ENCODE data around the gene ADAMTSL3. TPM values are rescaled to one million over a fixed set of nuclear protein-coding genes. Genes with fewer than 3 reads are reported as not detected.

The ADAMTSL3 gene
- total and polyA plus RNA-seq, 2 donors (not counting 1 experiment from before 2014, with no cell fraction given) = 0.14 to 0.17 TPM

GRCh38 chr15:83685916-83686332 lies 32.0 kb downstream of the ADAMTSL3 start:
- TF ChIP-seq EZH2 (IDR thresholded peaks at IDR 0.05; ENCODE audit: low read length, missing control alignments) = no peak
- TF ChIP-seq CTCF (conservative IDR thresholded peaks at IDR 0.05 in 1 of 2, IDR thresholded peaks at IDR 0.05 in 1 of 2; ENCODE audit: low read depth in 1 of 2, low read length in 2 of 2) = no peak
- no peak overlapping the region for H3K27ac ChIP-seq (ENCODE audit: insufficient read depth, low read length)

DNA sequence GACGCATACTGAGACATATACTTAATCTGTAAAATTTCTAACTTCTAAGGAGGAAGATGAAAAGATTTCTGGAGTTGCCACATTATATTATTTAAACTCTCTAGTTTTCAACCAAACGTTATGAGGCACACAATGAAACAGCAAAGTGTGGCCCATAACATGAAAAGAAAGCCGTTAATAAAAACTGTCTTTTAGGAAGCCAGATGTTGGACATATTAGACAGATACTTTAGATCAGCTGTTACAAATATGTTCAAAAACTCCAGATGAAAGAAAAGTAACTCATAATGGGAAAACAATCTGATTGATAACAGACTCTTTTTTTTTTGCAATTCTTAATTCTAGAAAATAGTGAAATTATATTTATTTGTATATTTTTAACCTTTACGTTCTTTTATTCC lies 34.3 kb downstream of the ADAMTSL3 start:
- Histone ChIP-seq H3K27me3 (ENCODE audit: control insufficient read depth, insufficient read depth, low read length) (no peaks in the 10 kb centered on the region), H2AFZ (ENCODE audit: low read length) (no peak overlapping the region), H3K79me2 (ENCODE audit: control insufficient read depth, insufficient read depth, low read length) (no peaks in the 10 kb centered on the region), H3K9me3 (ENCODE audit: control insufficient read depth, insufficient read depth, low read depth, low read length) (no peaks in the 10 kb centered on the region), H3K4me2 (ENCODE audit: extremely low read depth, insufficient read depth, low read length) (no peak overlapping the region), H3K27ac (ENCODE audit: insufficient read depth, low read length) (no peak overlapping the region), H3K36me3 (ENCODE audit: control insufficient read depth, insufficient read depth, low read length) (no peaks in the 10 kb centered on the region), H3K9ac (ENCODE audit: insufficient read depth, low read length) (no peak overlapping the region), H4K20me1 (ENCODE audit: control insufficient read depth, extremely low read depth, insufficient read depth, low read length) (no peaks in the 10 kb centered on the region), H3K4me1 (ENCODE audit: control insufficient read depth, extremely low read depth, insufficient read depth, low read length) (no peaks in the 10 kb centered on the region), H3K4me3 (replicated peaks in 1 of 4; ENCODE audit: control extremely low read depth in 1 of 4, insufficient read depth in 1 of 4, low read depth in 3 of 4, low read length in 4 of 4) (no peak overlapping the region)
- no peak for DNase-seq (ENCODE audit: low read depth in 2 of 2)
- TF ChIP-seq CTCF (conservative IDR thresholded peaks at IDR 0.05 in 1 of 2, IDR thresholded peaks at IDR 0.05 in 1 of 2; ENCODE audit: low read depth in 1 of 2, low read length in 2 of 2) = no peak
- TF ChIP-seq EZH2 (IDR thresholded peaks at IDR 0.05; ENCODE audit: low read length, missing control alignments) = no peak

More at GRCh38 chr15:83685916-83686332, 32.0 kb downstream of the ADAMTSL3 start:
- no peaks in the 10 kb centered on the region for H3K36me3 ChIP-seq (ENCODE audit: control insufficient read depth, insufficient read depth, low read length)
- H2AFZ ChIP-seq (ENCODE audit: low read length) = peak overlapping the region; percentile 65
- H3K79me2 ChIP-seq (ENCODE audit: control insufficient read depth, insufficient read depth, low read length) = no peaks in the 10 kb centered on the region
- H3K9me3 ChIP-seq (ENCODE audit: control insufficient read depth, insufficient read depth, low read depth, low read length) = no peaks in the 10 kb centered on the region
- no peak for DNase-seq (ENCODE audit: low read depth in 2 of 2)
- no peak overlapping the region for H3K4me3 ChIP-seq (replicated peaks in 1 of 4; ENCODE audit: control extremely low read depth in 1 of 4, insufficient read depth in 1 of 4, low read depth in 3 of 4, low read length in 4 of 4)
- H3K9ac ChIP-seq (ENCODE audit: insufficient read depth, low read length) = no peak overlapping the region
- H3K27me3 ChIP-seq (ENCODE audit: control insufficient read depth, insufficient read depth, low read length) = no peaks in the 10 kb centered on the region
- H4K20me1 ChIP-seq (ENCODE audit: control insufficient read depth, extremely low read depth, insufficient read depth, low read length) = no peaks in the 10 kb centered on the region
- H3K4me2 ChIP-seq (ENCODE audit: extremely low read depth, insufficient read depth, low read length) = no peak overlapping the region
- H3K4me1 ChIP-seq (ENCODE audit: control insufficient read depth, extremely low read depth, insufficient read depth, low read length) = no peaks in the 10 kb centered on the region

GRCh38 chr15:83690676-83691075 lies 36.8 kb downstream of the ADAMTSL3 start:
- DNase-seq (ENCODE audit: low read depth in 2 of 2) = no peak

More at GRCh38 chr15:83690676-83691075, 36.8 kb downstream of the ADAMTSL3 start:
- H3K4me2 ChIP-seq (ENCODE audit: extremely low read depth, insufficient read depth, low read length) = no peak overlapping the region
- no peaks in the 10 kb centered on the region for H3K9me3 ChIP-seq (ENCODE audit: control insufficient read depth, insufficient read depth, low read depth, low read length)
- H2AFZ ChIP-seq (ENCODE audit: low read length) = no peak overlapping the region
- H3K4me1 ChIP-seq (ENCODE audit: control insufficient read depth, extremely low read depth, insufficient read depth, low read length) = peaks cover 7% of the 10 kb centered on the region
- H3K9ac ChIP-seq (ENCODE audit: insufficient read depth, low read length) = no peak overlapping the region
- H3K27me3 ChIP-seq (ENCODE audit: control insufficient read depth, insufficient read depth, low read length) = no peaks in the 10 kb centered on the region
- H4K20me1 ChIP-seq (ENCODE audit: control insufficient read depth, extremely low read depth, insufficient read depth, low read length) = no peaks in the 10 kb centered on the region
- no peaks in the 10 kb centered on the region for H3K36me3 ChIP-seq (ENCODE audit: control insufficient read depth, insufficient read depth, low read length)
- no peak overlapping the region for H3K27ac ChIP-seq (ENCODE audit: insufficient read depth, low read length)
- no peaks in the 10 kb centered on the region for H3K79me2 ChIP-seq (ENCODE audit: control insufficient read depth, insufficient read depth, low read length)
- TF ChIP-seq CTCF (conservative IDR thresholded peaks at IDR 0.05 in 1 of 2, IDR thresholded peaks at IDR 0.05 in 1 of 2; ENCODE audit: low read depth in 1 of 2, low read length in 2 of 2) = no peak
- TF ChIP-seq EZH2 (IDR thresholded peaks at IDR 0.05; ENCODE audit: low read length, missing control alignments) = no peak
- H3K4me3 ChIP-seq (replicated peaks in 1 of 4; ENCODE audit: control extremely low read depth in 1 of 4, insufficient read depth in 1 of 4, low read depth in 3 of 4, low read length in 4 of 4) = no peak overlapping the region
